Lower lobe of right lung (tissue), 2 donors: ENCODE results near the gene PHF8. TPM values are rescaled to one million over a fixed set of nuclear protein-coding genes. Genes with fewer than 3 reads are reported as not detected.

ENCODE experiments used
- ATAC-seq, 2 donors: fragments of 200-7000 bp; cut with Tn5 transposase; one replicate each; pipeline ENCODE4 v1.9.1; 2020 to 2022; ENCODE audit warnings: mild to moderate bottlenecking in 2 of 2, moderate library complexity in 2 of 2
- DNase-seq: peaks from one replicate; pipeline ENCODE4 v3.0.0-alpha.2; 2020
- H3K27ac ChIP-seq: fragments of 200-600 bp; one replicate; pipeline ENCODE4 v1.8.0; 2022
- H3K27me3 ChIP-seq: fragments of 200-600 bp; one replicate; pipeline ENCODE4 v1.8.0; 2022; ENCODE audit warnings: low read depth
- H3K36me3 ChIP-seq: fragments of 200-600 bp; one replicate; pipeline ENCODE4 v1.8.0; 2022; ENCODE audit warnings: mild to moderate bottlenecking
- H3K4me1 ChIP-seq: fragments of 200-600 bp; one replicate; pipeline ENCODE4 v1.8.0; 2022
- H3K4me3 ChIP-seq: fragments of 200-600 bp; one replicate; pipeline ENCODE4 v1.8.0; 2022; ENCODE audit warnings: mild to moderate bottlenecking
- H3K9me3 ChIP-seq: fragments of 200-600 bp; one replicate; pipeline ENCODE4 v1.8.0; 2022
- CTCF ChIP-seq: fragments of 200-600 bp; IDR thresholded peaks from one replicate; pipeline ENCODE4 v1.8.0; 2022; ENCODE audit warnings: antibody characterized with exemption, mild to moderate bottlenecking
- intact Hi-C: fragments of 100-400 bp; cut with DNase I; formaldehyde crosslinking; loops from one replicate; pipeline ENCODE4 v1.11.0; 2022
- total RNA-seq: library from RNA; stranded (reverse); fragmentation: NEBNext Ultra II Directional; extraction: Animal tissue kit (Norgen Biotek cat#: 25700); gene quantifications from one replicate; pipeline ENCODE4 v1.2.1, GENCODE V29; 2021
- donor health status: DM: no; HTN: yes; CAD: no; lungs with severe emphysema.

Gene PHF8
- total RNA-seq, 1 donor from 2014 or later, result 26.4 TPM

- DNase-seq, result no peak
- H3K9me3 ChIP-seq, result no peaks in the 10 kb centered on the region
- TF ChIP-seq CTCF, result no peak
- intact Hi-C loops, result no loop called here
- no peak for ATAC-seq
- H3K27me3 ChIP-seq, result no peaks in the 10 kb centered on the region
- H3K4me1 ChIP-seq, result no peaks in the 10 kb centered on the region
- peaks cover 27% of the 10 kb centered on the region for H3K36me3 ChIP-seq
- no peak overlapping the region for H3K27ac ChIP-seq
- H3K4me3 ChIP-seq, result no peak overlapping the region
Measured at GRCh38 chrX:54087661-54088060, 43.4 kb upstream of the PHF8 start.

GRCh38 chrX:54085666-54086065, 41.4 kb upstream of the PHF8 start:
- intact Hi-C loops, result no loop called here
- Histone ChIP-seq H3K27me3 (no peaks in the 10 kb centered on the region), H3K27ac (no peak overlapping the region), H3K36me3 (peaks cover 23% of the 10 kb centered on the region), H3K4me1 (no peaks in the 10 kb centered on the region), H3K9me3 (no peaks in the 10 kb centered on the region), H3K4me3 (no peak overlapping the region)
- ATAC-seq (no peak), DNase-seq (no peak)
- no peak for TF ChIP-seq CTCF

DNA sequence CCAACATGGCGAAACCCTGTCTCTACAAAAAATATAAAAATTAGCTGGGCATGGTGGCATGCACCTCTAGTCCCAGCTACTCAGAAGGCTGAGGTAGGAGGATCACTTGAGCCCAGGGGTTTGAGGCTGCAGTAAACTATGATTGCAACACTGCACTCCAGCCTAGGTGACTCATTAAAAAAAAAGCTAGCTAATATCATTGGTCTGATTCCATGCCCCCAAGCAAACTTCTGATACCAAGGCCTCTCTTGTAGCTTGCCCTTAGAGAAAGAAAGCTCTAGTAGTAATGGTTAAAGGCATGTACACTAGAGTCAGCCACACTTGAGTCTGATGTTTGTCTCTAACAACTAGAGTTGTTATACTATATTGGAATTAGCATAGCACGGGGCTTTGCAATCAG, 32.6 kb upstream of the PHF8 start:
- Histone ChIP-seq H3K36me3 (peaks cover 12% of the 10 kb centered on the region), H3K27me3 (no peaks in the 10 kb centered on the region), H3K9me3 (no peaks in the 10 kb centered on the region), H3K27ac (no peak overlapping the region), H3K4me1 (no peaks in the 10 kb centered on the region), H3K4me3 (no peak overlapping the region)
- intact Hi-C loops, result no loop called here
- no peak for DNase-seq
- TF ChIP-seq CTCF, result no peak
- ATAC-seq, result no peak

- no peaks in the 10 kb centered on the region for H3K9me3 ChIP-seq
- DNase-seq, result no peak
- H3K27me3 ChIP-seq, result no peaks in the 10 kb centered on the region
- H3K27ac ChIP-seq, result no peak overlapping the region
- H3K4me3 ChIP-seq, result no peak overlapping the region
- no peak for ATAC-seq
- intact Hi-C loops, result no loop called here
- peaks cover 5% of the 10 kb centered on the region for H3K36me3 ChIP-seq
- TF ChIP-seq CTCF, result no peak
- no peaks in the 10 kb centered on the region for H3K4me1 ChIP-seq
Measured at GRCh38 chrX:54074826-54075225, 30.6 kb upstream of the PHF8 start.

GRCh38 chrX:54067766-54068165, 23.5 kb upstream of the PHF8 start:
- no peaks in the 10 kb centered on the region for H3K9me3 ChIP-seq
- no peak for TF ChIP-seq CTCF
- H3K4me3 ChIP-seq, result no peak overlapping the region
- no peaks in the 10 kb centered on the region for H3K36me3 ChIP-seq
- no peak for DNase-seq
- intact Hi-C loops, result no loop called here
- H3K27ac ChIP-seq, result no peak overlapping the region
- H3K4me1 ChIP-seq, result no peaks in the 10 kb centered on the region
- ATAC-seq, result no peak
- H3K27me3 ChIP-seq, result no peaks in the 10 kb centered on the region

GRCh38 chrX:54066841-54067240, 22.6 kb upstream of the PHF8 start:
- TF ChIP-seq CTCF, result no peak
- Histone ChIP-seq H3K27ac (no peak overlapping the region), H3K4me3 (no peak overlapping the region), H3K36me3 (no peaks in the 10 kb centered on the region), H3K27me3 (no peaks in the 10 kb centered on the region), H3K4me1 (no peaks in the 10 kb centered on the region), H3K9me3 (no peaks in the 10 kb centered on the region)
- ATAC-seq (no peak), DNase-seq (no peak)
- intact Hi-C loops, result no loop called here
